Stimulated activated CD4-positive, alpha-beta T cell treated with anti-CD3 and anti-CD28 coated beads, Interleukin-1b, Interleukin-23, amount 100 ng/mL, for 48 hours (primary cell): ENCODE data around the gene CAB39.
"Not testable (repeated sequence)": the region's sequence is repeated elsewhere in the genome, so short reads cannot be mapped to it uniquely, and the experiment has no call there.

ENCODE experiments used
- DNase-seq: peaks from one replicate; pipeline ENCODE4 v3.0.0-alpha.2; 2020

Gene CAB39

DNA sequence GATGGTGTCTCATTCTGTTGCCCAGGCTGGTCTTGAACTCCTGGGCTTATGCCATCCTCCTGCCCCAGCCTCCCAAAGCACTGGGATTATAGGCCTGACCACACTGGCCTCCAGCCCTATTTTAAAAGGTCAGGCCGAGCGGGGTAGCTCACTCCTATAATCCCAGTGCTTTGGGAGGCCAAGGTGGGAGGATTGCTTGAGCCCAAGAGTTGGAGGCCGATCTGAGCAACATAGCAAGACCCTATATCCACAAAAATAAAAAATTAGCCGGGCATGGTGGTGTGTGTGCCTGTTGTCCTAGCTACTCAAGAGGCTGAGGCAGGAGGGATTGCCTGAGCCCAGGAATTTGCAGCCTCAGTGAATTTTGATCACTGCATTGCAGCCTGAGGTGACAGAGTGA is 3.9 kb downstream of the CAB39 start:
- DNase-seq: no peak

DNA sequence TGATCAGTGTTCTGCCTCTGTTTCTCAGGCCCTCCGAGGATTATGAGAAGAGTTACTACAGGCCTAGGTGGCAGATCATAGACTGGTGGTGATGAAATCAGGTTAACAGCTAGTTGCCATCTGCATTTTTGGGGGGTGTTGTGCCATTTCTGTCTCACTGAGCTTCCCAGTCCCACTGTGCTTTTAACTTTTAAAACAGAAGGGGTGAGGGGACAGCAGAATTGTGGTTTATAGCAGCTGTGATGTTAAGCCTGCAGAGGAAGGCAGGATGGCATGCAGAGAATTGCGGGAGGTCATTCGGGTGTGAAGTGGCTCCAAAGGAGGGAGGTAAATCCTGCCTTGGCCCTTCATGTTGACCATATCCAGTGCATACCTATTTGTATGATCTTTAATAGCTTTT is 5.0 kb downstream of the CAB39 start:
- no peak for DNase-seq

DNA sequence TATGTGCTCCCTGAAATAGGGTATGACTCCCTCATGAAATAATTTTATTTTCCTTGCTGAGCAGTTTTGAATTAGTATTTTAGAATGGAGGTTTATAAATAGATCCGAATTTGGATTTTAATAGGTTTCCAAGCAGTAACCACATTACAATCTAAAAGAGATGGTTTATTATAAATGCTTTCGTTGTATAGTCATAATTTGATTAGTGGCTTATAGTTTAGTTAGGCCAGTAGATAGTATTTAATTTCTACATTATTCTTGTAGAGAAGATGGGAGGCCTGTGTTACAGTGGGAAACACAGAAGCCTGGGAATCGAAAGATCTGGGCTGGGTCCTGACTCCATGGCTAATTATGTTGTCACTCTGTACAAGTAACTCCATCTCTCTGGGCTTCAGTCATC is 6.7 kb downstream of the CAB39 start:
- DNase-seq: no peak

DNA sequence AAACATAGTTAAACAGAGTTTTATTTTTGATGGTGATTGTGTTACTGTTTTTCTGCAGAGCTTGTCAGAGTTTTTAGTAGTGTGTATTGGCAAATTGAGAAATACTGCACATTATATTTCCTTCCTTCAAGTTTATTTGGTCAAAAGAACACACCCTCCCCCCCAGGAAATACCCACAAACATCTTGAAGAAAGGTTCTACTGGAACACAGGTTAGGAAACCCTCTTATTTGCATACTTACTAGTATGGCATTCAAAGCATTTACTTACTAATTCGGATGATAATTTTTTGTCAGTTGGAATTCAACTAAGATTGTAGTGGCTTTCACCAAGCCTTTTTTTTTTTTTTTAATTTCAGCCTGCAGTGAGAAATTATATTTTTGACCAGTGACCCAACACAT is 9.1 kb downstream of the CAB39 start:
- DNase-seq: no peak

DNA sequence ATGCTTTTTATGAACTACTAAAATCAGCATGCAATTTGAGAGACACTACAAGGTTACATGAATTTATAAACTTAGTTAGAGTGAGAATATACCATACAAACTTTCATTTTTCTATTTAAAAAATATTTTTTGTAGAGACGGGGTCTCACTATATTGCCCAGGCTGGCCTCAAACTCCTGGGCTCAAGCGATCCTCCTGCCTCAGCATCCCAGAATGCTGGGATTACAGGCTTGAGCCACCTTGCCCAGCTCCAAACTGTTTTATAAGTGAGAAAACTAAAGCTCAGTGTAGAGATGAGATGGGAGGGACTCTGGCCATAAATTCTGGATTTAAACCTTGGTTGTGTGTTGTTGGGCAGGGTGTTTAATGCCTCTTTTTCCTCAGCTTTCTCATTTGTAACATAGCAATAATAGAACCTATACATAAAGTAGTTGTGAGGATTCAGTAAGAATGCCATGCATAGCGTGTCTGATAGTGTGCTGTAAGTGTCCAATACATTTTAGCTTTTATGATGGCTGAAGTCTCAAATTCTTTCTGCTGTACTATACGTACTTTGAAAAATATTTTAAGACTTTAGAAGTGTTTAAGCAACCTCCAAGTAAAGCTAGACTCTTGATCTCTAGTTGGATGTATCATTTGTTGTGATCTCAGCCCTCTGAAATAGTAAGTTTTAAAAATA is 9.7 kb downstream of the CAB39 start:
- DNase-seq: no peak

DNA sequence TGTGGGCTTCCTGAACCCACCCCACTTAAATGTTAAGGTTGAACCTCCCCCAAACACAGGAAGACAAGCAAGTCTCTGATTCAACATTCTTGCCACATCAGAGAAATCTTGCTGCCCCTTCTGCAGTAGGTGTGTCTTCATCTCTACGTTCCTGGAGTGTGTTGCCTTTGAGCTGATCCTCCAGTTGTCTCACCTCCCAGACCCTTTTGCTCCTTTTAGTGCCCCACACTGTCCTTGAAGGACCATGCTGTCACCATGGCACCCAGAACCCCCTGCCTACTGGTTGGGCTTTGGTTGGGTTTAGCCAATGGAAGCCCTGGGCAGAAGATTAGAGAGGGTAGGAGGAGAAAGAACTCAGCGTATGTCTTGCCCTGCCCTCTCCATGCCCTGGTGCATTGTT is 10.7 kb downstream of the CAB39 start:
- DNase-seq: peak; percentile 26

DNA sequence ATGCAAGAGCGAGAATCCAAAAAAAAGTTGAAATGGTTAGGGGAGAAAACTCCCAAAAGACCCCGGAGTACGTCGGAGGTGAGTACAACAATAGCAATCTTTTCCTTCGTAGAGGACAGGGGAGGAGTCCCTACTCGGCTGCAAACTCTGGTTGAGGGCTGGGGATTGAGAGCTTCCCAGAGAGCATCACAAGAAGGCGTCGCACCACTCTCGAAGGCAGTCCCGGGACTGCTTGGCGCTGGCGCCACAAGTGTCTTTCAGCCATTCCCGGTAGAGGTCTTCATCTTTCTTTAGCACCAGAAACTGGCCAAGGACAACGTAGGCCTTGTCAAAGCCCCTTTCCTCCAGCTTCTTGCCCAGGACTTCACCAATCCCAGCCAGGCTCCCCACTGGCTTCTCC is 12.3 kb downstream of the CAB39 start:
- DNase-seq: not testable (repeated sequence)

DNA sequence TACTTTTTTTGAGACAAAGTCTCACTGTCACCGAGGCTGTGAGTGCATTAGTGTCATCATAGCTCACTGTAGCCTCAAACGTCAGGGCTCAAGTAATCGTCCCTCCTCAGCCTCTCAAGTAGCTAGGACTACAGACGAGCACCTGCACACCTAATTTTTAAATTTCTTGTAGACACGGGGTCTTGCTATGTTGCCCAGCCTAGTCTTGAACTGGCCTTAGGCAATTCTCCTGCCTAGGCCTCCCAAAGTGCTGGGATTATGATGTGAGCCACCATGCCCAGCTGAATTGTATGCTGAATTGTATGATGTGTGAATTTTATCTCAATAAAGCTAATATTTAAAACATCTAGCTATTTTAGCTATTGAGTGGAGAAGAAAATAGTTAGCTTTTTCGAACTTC is 18.9 kb downstream of the CAB39 start:
- DNase-seq: no peak

DNA sequence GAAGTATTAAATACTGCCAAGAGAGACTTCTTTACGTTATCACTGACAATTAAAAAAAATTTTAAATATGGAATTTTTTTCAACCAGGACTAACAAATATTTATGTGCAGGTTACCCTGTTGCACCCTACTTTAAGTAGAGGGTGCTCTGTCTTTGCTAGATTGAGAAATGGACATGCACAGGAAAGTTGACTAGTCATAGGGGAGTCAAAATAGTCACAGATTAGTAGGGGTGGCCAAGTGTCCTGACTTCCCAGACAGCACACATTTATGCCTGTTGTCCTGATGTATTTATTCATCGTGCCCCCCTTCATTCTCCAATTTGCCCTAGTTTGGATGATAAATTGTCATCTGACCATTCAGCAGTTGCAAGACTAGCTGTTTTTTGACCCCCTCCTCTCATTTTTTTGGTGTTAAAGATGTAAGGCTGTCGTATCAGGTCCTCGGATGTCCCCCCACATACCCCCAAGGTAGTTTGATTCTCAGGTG is 20.3 kb downstream of the CAB39 start:
- DNase-seq: no peak

DNA sequence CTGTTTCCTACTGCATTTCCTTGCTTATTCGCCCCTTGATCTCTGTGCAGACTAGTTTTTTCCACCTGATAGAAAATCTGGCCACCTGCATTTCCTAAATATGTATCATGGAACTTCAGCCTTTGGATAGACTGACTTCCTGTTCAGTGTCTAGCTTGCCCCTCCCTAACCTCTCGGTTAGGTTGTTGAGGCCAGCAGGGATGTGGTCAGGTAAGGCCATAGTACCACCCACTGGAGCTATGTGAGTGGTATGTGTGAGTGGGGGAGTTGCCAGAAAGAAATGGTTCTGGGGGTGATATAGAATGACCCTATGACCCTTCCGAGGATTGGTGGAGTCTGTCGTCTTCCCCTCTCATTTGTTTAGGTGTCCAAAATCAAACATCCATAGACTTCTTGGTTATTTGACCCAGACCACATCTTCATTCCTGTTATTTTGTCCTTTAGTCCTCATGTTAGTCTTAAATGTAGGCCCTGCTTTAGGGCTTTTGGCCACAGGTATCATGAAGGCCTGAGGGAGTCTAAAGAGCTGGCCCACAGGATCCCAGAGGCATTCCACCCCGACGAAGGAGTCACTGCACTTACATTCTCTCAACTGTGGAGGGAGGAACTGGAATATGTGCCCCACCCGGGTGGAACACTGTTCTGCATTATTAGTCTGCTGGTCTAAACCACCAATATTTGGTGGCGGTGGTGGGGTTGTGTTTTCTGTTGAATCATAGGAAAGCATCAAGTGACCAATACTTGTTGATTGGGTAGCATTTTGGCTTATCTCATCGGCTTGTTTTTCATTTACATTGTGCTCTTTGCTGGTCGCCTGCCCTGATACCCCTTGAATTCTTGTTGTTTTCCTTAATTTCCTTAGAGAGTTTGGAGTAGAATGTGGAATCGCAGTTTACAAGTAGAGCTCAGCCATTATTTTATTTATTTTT is 21.9 kb downstream of the CAB39 start:
- DNase-seq: no peak

DNA sequence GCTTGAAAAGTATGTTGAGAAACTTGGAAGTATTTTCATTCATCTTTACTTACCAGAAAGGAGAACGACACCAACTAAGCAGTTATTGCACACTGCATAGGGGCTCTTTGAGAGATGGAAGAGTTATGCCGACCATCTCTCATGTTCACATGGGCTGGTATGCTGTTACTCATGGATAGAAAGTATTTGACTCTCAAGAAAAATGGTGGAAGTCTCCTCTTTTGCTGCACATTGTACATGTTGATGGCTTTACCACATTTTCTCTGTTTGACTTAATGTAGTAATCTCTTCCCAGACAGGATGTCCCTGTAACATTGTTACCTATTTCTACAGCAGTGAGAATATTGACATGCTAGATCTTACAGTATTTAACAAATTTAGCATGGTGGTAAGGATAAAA is 23.2 kb downstream of the CAB39 start:
- DNase-seq: no peak

DNA sequence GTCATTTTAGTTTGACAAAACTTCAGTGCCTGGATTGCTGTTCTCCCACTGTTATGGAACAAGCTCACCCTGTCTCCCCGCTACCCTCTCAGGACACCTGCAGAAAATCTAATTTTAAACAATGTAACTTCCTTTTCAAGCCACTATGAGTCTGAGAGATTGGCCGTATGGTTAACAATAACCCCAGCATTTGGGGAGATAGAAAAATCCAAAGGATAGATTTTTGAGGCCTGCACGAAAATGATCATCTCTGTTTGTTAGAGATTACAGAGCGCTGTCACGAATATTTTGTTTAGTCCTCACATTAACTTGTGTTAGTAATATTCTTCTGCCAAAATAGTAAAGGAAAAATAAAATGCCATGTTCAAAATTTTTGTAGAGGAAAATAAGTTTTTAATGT is 24.7 kb downstream of the CAB39 start:
- no peak for DNase-seq

DNA sequence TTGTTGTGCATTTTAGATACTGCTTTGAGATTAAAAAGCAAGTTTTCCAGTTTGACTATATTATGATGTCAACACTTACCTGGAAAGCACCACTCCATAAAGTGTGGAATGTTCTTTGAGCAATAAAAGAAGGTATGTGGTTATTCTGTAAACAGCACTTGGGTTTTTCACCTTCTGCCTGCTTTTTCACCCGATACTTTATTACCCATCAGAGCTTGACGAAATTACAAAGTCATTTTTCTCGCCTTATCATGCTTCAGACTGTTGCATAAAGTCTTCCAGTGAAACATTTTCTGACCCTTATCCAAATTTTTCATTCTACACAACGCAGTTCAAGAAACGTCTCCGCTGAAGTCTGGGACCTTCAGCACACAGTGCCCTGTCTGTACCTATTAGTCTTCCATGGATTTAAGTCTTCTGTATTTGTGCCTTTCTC is 25.2 kb downstream of the CAB39 start:
- no peak for DNase-seq

DNA sequence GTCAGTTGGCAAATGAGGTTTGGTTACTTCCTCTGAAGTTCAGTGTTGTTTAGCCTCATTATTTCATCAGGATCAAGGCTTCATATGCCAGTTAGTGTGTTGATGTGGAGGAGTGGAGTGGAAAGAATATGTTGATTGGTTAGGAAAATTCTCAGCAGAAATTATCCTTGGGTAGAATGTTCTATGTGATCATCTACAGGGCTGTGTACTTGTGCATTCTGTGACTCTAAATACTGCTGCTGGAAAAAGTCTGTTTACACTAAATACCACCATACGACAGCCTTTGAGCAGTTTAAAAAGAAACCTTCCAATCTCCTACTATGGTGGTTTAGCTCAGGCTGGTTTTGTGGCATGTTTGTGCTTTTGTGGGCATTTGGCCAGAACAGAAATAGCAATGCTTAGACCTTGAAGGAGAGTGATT is 25.8 kb downstream of the CAB39 start:
- DNase-seq: no peak

DNA sequence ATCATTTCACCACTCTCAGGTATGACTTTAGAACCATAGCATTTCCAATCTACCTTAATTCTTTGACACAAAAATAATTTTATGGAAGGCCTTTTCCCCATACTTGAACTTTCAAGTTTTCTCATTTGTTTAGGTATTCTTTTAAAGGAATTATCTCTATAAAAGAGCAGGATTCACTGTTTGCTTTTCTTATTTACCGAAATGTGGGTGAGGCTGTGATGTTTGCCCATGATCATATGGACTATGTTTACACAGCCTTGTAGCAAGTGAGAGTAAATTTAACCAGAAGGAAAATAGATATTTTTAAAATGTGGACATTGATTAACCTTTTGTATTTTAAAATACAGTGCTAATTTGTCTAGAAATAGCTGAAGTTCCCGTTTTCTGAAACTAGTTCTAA is 26.3 kb downstream of the CAB39 start:
- no peak for DNase-seq

DNA sequence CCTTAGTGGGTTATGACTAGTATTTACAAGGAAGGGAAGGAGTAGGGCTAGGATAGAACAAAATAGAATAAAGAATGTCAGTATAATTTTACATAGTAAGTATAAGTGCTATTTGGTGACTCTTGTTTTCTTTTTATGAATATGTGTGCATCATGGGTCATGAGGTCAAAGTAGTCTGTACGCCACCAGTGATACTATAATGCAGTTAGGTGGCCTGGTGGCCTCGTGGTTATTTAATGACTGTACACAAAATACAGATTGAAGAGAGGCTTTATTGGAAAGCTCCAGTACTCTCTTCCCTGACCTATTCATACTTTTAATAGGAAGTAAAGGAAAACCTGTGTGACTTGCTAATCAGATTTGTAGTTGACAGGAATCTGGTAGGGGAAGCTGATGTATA is 27.3 kb downstream of the CAB39 start:
- no peak for DNase-seq

DNA sequence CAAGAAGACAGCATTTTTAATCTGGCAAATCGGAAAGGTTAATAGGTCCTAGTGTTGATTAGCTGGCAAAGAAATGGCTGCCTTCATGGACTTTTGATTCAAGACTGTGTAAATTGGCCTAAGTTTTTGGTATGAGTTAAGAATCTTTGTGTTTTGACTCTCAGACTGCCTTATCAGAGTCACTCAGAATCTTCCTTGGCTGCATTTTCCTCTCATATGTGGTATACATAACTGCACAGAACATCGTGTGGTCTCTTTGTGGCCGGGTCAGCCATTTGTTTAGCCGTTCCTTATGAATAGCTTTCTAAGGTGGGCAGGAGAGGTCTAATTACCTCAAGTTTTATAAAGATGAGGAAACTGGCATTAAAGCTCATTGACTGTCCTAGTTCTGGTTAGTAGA is 30.1 kb downstream of the CAB39 start:
- DNase-seq: no peak

DNA sequence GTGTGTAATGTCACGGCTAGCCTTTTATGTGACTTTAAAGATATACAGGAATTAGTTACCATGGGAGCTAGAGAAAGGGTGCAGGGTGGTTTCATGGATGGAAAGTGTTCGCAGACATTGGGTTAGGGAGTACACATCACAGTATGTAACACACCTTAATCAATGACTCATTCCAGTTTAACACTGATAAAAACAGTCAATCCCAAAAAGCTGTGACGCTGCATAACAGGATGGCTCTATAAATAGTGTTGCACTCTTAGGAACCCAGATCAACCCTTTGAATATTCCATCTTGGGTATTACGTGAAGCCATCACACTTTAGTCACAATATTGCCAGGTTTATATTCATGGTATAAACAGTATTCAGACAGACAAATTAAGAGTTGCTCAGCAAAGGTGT is 33.6 kb downstream of the CAB39 start:
- no peak for DNase-seq

DNA sequence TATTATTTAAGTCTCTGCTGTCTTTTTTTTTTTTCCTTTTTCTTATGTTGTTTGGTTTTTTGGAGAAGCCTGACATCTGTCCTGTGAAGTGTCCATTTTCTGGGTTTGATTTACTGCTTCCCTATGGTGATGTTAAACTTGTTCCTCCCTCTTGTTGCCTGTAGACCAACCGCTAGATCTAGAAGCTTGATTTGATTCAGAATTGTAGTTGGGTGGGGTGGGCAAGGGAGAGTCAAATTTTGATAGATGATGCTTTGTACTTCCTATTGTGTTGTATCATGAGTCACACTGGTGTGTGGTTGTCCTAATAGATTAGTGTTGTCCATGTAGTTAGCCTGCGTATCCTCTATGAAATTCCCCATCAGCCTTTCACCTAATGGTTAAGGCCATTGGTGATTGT is 35.4 kb downstream of the CAB39 start:
- no peak for DNase-seq

DNA sequence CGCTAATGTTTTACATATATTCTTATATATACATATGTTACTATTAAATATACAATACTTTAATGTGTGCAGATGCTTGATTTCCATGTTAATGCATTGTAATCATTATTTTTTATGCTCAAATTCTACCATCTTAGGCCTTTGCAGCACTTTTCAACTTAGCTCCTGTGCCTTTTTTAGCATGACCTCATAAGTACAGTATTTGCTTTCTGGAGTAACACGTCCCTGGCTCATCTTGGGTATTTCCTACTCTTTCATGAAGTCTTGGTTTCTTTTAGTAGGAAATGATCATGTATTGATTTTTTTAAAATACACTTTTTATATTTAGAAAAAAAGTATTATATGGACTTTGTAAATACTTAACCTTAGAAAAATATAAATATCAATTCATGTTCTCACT is 36.5 kb downstream of the CAB39 start:
- no peak for DNase-seq

DNA sequence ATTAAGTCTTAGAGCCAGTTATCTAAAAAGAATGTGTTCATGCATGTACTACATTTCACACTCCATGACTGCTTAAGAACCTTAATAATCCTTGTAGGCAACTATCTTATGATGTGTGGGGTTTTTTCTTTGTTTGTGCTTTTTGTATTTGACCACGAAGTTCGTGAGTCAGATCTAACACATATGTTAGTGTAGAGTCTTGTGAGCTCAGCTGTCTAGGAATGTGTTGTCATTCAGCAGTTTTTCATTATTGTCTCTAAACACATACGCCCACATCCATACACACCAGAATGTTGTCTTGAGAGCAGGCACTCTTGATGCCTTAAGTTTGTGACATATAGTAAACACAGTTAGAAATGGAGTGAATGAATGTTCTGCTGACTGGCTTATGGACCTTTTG is 38.4 kb downstream of the CAB39 start:
- no peak for DNase-seq

DNA sequence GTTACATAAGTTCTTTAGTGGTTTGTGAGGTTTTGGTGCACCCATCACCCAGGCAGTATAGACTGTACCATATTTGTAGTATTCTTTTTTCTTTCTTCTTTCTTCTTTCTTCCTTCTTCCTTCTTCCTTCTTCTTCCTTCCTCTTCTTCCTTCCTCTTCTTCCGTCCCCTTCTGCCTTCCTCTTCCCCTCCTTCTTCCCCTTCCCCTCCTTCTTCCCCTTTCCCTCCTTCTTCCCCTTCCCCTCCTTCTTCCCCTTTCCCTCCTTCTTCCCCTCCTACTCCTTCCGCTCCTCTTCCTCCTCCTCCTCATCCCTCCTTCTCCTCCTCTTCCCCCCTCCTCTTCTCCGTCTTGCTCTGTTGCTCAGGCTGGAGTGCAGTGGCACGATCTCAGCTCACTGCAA is 41.6 kb downstream of the CAB39 start:
- DNase-seq: no peak

DNA sequence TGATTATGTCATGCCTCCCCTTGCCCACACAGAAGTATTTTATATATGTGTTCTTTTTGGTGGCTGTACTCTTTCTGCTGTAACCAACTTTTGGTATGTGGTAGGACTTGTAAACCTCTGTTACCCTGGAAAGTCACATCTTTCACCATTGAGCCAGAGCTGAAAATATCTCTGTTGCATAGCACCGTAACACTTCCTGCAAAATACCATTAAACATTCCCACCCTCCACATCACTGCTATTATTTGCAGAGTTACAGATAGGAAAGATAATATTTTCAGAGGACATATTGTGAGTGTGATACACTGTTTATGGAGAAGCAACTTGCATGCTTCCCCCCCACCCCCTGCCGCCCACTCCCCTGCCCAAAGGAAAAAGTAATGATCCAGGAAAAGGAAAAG is 44.8 kb downstream of the CAB39 start:
- DNase-seq: no peak
